Trophoblast cell (in vitro differentiated cells and primary cell): ENCODE data around the gene MOCS3.

ENCODE experiments used
- DNase-seq, 2 donors: peaks; one replicate each; pipeline ENCODE4 v3.0.0-alpha.2; 2016
- H2AFZ ChIP-seq: 2 replicates; pipeline ENCODE4 v1.6.1; 2013; ENCODE audit warnings: low read length, moderate library complexity, mild to moderate bottlenecking; ENCODE audit not compliant: insufficient read depth, poor library complexity
- H2AK5ac ChIP-seq: 2 replicates; pipeline ENCODE4 v1.6.1; 2013; ENCODE audit warnings: mild to moderate bottlenecking, low read length
- H2BK120ac ChIP-seq: 2 replicates; pipeline ENCODE4 v1.6.1; 2013; ENCODE audit warnings: low read length, mild to moderate bottlenecking, moderate library complexity; ENCODE audit not compliant: insufficient read depth, poor library complexity
- H2BK12ac ChIP-seq: 2 replicates; pipeline ENCODE4 v1.6.1; 2013; ENCODE audit warnings: mild to moderate bottlenecking, low read length, moderate library complexity
- H2BK5ac ChIP-seq: 2 replicates; pipeline ENCODE4 v1.6.1; 2013; ENCODE audit warnings: low read length, low read depth, moderate library complexity, mild to moderate bottlenecking; ENCODE audit not compliant: poor library complexity
- H3K14ac ChIP-seq: 2 replicates; pipeline ENCODE4 v1.6.1; 2013; ENCODE audit warnings: mild to moderate bottlenecking, low read length
- H3K18ac ChIP-seq: 2 replicates; pipeline ENCODE4 v1.6.1; 2013; ENCODE audit warnings: mild to moderate bottlenecking, low read length
- H3K23ac ChIP-seq: 2 replicates; pipeline ENCODE4 v1.6.1; 2013; ENCODE audit warnings: low read length
- H3K27ac ChIP-seq: 2 replicates; pipeline ENCODE4 v1.5.1; 2013; ENCODE audit warnings: low read depth, mild to moderate bottlenecking, inconsistent platforms, low read length, moderate library complexity
- H3K27me3 ChIP-seq: 2 replicates; pipeline ENCODE4 v1.6.1; 2013; ENCODE audit warnings: inconsistent platforms, mild to moderate bottlenecking, low read length, moderate library complexity; ENCODE audit not compliant: insufficient read depth
- H3K36me3 ChIP-seq, 2 experiments: 1 replicate in 1 of 2; 2 replicates in 1 of 2; pipeline ENCODE4 v1.6.1; 2013; ENCODE audit warnings: low read length in 2 of 2, mild to moderate bottlenecking in 2 of 2, moderate library complexity in 1 of 2; ENCODE audit not compliant: insufficient read depth in 2 of 2, control insufficient read depth in 1 of 2
- H3K4ac ChIP-seq: 2 replicates; pipeline ENCODE4 v1.6.1; 2013; ENCODE audit warnings: low read depth, mild to moderate bottlenecking, low read length, moderate library complexity
- H3K4me1 ChIP-seq, 2 experiments: 1 replicate in 1 of 2; 2 replicates in 1 of 2; pipeline ENCODE4 v1.6.1; 2013; ENCODE audit warnings: low read length in 2 of 2, mild to moderate bottlenecking in 2 of 2, moderate library complexity in 1 of 2; ENCODE audit not compliant: insufficient read depth in 2 of 2, control insufficient read depth in 1 of 2
- H3K4me2 ChIP-seq: 2 replicates; pipeline ENCODE4 v1.6.1; 2013; ENCODE audit warnings: inconsistent platforms, mild to moderate bottlenecking, low read length, moderate library complexity
- H3K4me3 ChIP-seq: 2 replicates; pipeline ENCODE4 v1.5.1; 2013; ENCODE audit warnings: mild to moderate bottlenecking, low read depth, low read length, inconsistent platforms
- H3K79me1 ChIP-seq: one replicate; pipeline ENCODE4 v1.6.1; 2013; ENCODE audit warnings: low read length
- H3K79me2 ChIP-seq: 2 replicates; pipeline ENCODE4 v1.6.1; 2013; ENCODE audit warnings: low read length, mild to moderate bottlenecking; ENCODE audit not compliant: control insufficient read depth, insufficient read depth, poor library complexity
- H3K9ac ChIP-seq: 2 replicates; pipeline ENCODE4 v1.6.1; 2013; ENCODE audit warnings: mild to moderate bottlenecking, low read length
- H3K9me3 ChIP-seq: 2 replicates; pipeline ENCODE4 v1.6.1; 2013; ENCODE audit warnings: low read depth, mild to moderate bottlenecking, control low read depth, inconsistent platforms, low read length; ENCODE audit not compliant: insufficient read depth
- H4K12ac ChIP-seq: 2 replicates; pipeline ENCODE4 v1.6.1; 2013; ENCODE audit warnings: low read depth, mild to moderate bottlenecking, low read length, moderate library complexity
- H4K8ac ChIP-seq: 2 replicates; pipeline ENCODE4 v1.6.1; 2013; ENCODE audit warnings: low read depth, mild to moderate bottlenecking, low read length, moderate library complexity
- H4K91ac ChIP-seq: one replicate; pipeline ENCODE4 v1.6.1; 2013; ENCODE audit warnings: low read depth, mild to moderate bottlenecking, low read length, moderate library complexity
- WGBS: extraction: QIAGEN DNeasy Blood & Tissue Kit; methylation state at CpG from one replicate; pipeline ENCODE4 v1.1.7; 2013; ENCODE audit warnings: missing lambda C conversion rate; ENCODE audit not compliant: insufficient read length, insufficient coverage; ENCODE audit errors: extremely low coverage; 5-methylcytosine and 5-hydroxymethylcytosine counted together

MOCS3 gene

GRCh38 chr20:50959543-50960126 is 1.0 kb downstream of the MOCS3 start:
- no peaks in the 10 kb centered on the region for H3K27me3 ChIP-seq
- H3K14ac ChIP-seq = no peak overlapping the region
- peak overlapping the region; percentile 99 for H3K4me3 ChIP-seq
- no peak overlapping the region for H4K91ac ChIP-seq
- H3K4me1 ChIP-seq = peaks cover 10 to 11% of the 10 kb centered on the region in 2 experiments
- no peak overlapping the region for H2BK5ac ChIP-seq
- H3K9me3 ChIP-seq = no peaks in the 10 kb centered on the region
- no peak for DNase-seq
- H3K18ac ChIP-seq = peak overlapping the region; percentile 1
- H2AK5ac ChIP-seq = no peak overlapping the region
- H3K36me3 ChIP-seq = no peaks in the 10 kb centered on the region
- no peak overlapping the region for H2AFZ ChIP-seq
- no peak overlapping the region for H2BK120ac ChIP-seq
- H3K23ac ChIP-seq = no peak overlapping the region
- WGBS = no CpG with 5 or more reads among the region's 25 CpGs
- peak overlapping the region; percentile 93 for H4K8ac ChIP-seq
- peak overlapping the region; percentile 96 for H3K9ac ChIP-seq
- peak overlapping the region; percentile 72 for H3K4ac ChIP-seq
- peaks cover 6% of the 10 kb centered on the region for H3K79me1 ChIP-seq
- H3K27ac ChIP-seq = no peak overlapping the region
- H3K4me2 ChIP-seq = peak overlapping the region; percentile 98
- H2BK12ac ChIP-seq = no peak overlapping the region
- H4K12ac ChIP-seq = no peak overlapping the region
- peaks cover 11% of the 10 kb centered on the region for H3K79me2 ChIP-seq

GRCh38 chr20:50967586-50967985 is 9.0 kb downstream of the MOCS3 start:
- Histone ChIP-seq H2AFZ (no peak overlapping the region), H3K18ac (no peak overlapping the region), H4K12ac (no peak overlapping the region), H3K4ac (no peak overlapping the region), H3K79me2 (no peaks in the 10 kb centered on the region), H2AK5ac (no peak overlapping the region), H3K27me3 (no peaks in the 10 kb centered on the region), H3K9ac (no peak overlapping the region), H4K91ac (no peak overlapping the region), H3K14ac (no peak overlapping the region), H4K8ac (no peak overlapping the region), H3K23ac (no peak overlapping the region), H3K4me3 (no peak overlapping the region), H3K4me1 (no peaks in the 10 kb centered on the region), H3K4me2 (no peak overlapping the region), H3K79me1 (no peaks in the 10 kb centered on the region), H2BK12ac (no peak overlapping the region), H2BK5ac (no peak overlapping the region), H3K27ac (no peak overlapping the region), H2BK120ac (no peak overlapping the region), H3K9me3 (no peaks in the 10 kb centered on the region), H3K36me3 (no peaks in the 10 kb centered on the region)
- WGBS = no CpG with 5 or more reads among the region's 7 CpGs
- DNase-seq = no peak

GRCh38 chr20:50968289-50968688 is 9.7 kb downstream of the MOCS3 start:
- Histone ChIP-seq H3K27me3 (no peaks in the 10 kb centered on the region), H4K91ac (no peak overlapping the region), H4K8ac (no peak overlapping the region), H4K12ac (no peak overlapping the region), H3K79me2 (no peaks in the 10 kb centered on the region), H2BK120ac (no peak overlapping the region), H3K9me3 (no peaks in the 10 kb centered on the region), H3K9ac (no peak overlapping the region), H3K79me1 (no peaks in the 10 kb centered on the region), H3K4me3 (no peak overlapping the region), H3K36me3 (no peaks in the 10 kb centered on the region), H3K4ac (no peak overlapping the region), H3K27ac (no peak overlapping the region), H2BK5ac (no peak overlapping the region), H3K4me1 (no peaks in the 10 kb centered on the region), H3K23ac (peak overlapping the region; percentile 3), H3K18ac (no peak overlapping the region), H3K4me2 (no peak overlapping the region), H2AFZ (no peak overlapping the region), H3K14ac (no peak overlapping the region), H2AK5ac (no peak overlapping the region), H2BK12ac (no peak overlapping the region)
- WGBS = no CpG with 5 or more reads among the region's 9 CpGs
- no peak for DNase-seq

GRCh38 chr20:50969435-50969834 is 10.8 kb downstream of the MOCS3 start:
- Histone ChIP-seq H3K9me3 (no peaks in the 10 kb centered on the region), H3K9ac (no peak overlapping the region), H3K79me1 (no peaks in the 10 kb centered on the region), H2AFZ (no peak overlapping the region), H3K27me3 (no peaks in the 10 kb centered on the region), H3K79me2 (no peaks in the 10 kb centered on the region), H3K4me2 (no peak overlapping the region), H2AK5ac (no peak overlapping the region), H3K4me3 (no peak overlapping the region), H3K4ac (no peak overlapping the region), H3K18ac (no peak overlapping the region), H3K4me1 (no peaks in the 10 kb centered on the region), H3K36me3 (no peaks in the 10 kb centered on the region), H4K8ac (no peak overlapping the region), H4K12ac (no peak overlapping the region), H2BK120ac (no peak overlapping the region), H3K14ac (no peak overlapping the region), H3K23ac (no peak overlapping the region), H2BK12ac (no peak overlapping the region), H3K27ac (no peak overlapping the region), H2BK5ac (no peak overlapping the region), H4K91ac (no peak overlapping the region)
- DNase-seq = no peak
- WGBS = no CpG with 5 or more reads among the region's 5 CpGs
